ENCODE data around the gene EXD1.
"Not testable (repeated sequence)": the region's sequence is repeated elsewhere in the genome, so short reads cannot be mapped to it uniquely, and the experiment has no call there.

EXD1 gene

GRCh38 chr15:41139112-41139511 is 91.4 kb downstream of the EXD1 start:
- not testable (repeated sequence) for DNase-seq

GRCh38 chr15:41135580-41135979 is 95.0 kb downstream of the EXD1 start:
- not testable (repeated sequence) for DNase-seq

- DNase-seq: no peak
Measured at GRCh38 chr15:41133454-41133853, 97.1 kb downstream of the EXD1 start.

Measured in NCI-H1092 treated with DMSO at 0.1 percent for 48 hours (cell line).